NT2/D1 (cell line): ENCODE data around the gene ROBO3.

Experiments
- DNase-seq: peaks from one replicate; pipeline ENCODE4 v3.0.0-alpha.2; 2011; ENCODE audit warnings: low read depth, low spot score
- H3K27me3 ChIP-seq: 2 replicates; pipeline ENCODE4 v1.6.0; 2011; ENCODE audit warnings: mild to moderate bottlenecking; ENCODE audit not compliant: insufficient read length, insufficient read depth
- H3K36me3 ChIP-seq: 2 replicates; pipeline ENCODE4 v1.6.1; 2011; ENCODE audit warnings: mild to moderate bottlenecking, low read length, mixed read lengths; ENCODE audit not compliant: insufficient read depth, insufficient read length
- H3K4me1 ChIP-seq: 2 replicates; pipeline ENCODE4 v1.5.1; 2011; ENCODE audit not compliant: insufficient read depth, insufficient read length
- H3K4me3 ChIP-seq: 2 replicates; pipeline ENCODE4 v1.5.1; 2011; ENCODE audit warnings: low read depth; ENCODE audit not compliant: insufficient read length
- H3K9ac ChIP-seq: 2 replicates; pipeline ENCODE4 v1.6.0; 2011; ENCODE audit warnings: low read depth; ENCODE audit not compliant: insufficient read length
- H3K9me3 ChIP-seq: 2 replicates; pipeline ENCODE4 v1.5.1; 2011; ENCODE audit warnings: mild to moderate bottlenecking, low read length; ENCODE audit not compliant: insufficient read depth
- SUZ12 ChIP-seq: IDR thresholded peaks from 2 replicates; pipeline ENCODE4 v1.6.1; 2011; ENCODE audit not compliant: insufficient read length, insufficient read depth; ENCODE audit errors: extremely low read depth
- YY1 ChIP-seq: IDR thresholded peaks from 2 replicates; pipeline ENCODE4 v1.6.1; 2011; ENCODE audit not compliant: insufficient read length, insufficient read depth
- ZNF274 ChIP-seq: IDR thresholded peaks from 2 replicates; pipeline ENCODE4 v1.6.1; 2011; ENCODE audit warnings: mild to moderate bottlenecking, low read depth, low read length

The ROBO3 gene

GRCh38 chr11:124890683-124891372 lies 25.6 kb downstream of the ROBO3 start:
- H3K27me3 ChIP-seq: peaks cover 3% of the 10 kb centered on the region
- DNase-seq: no peak
- H3K4me3 ChIP-seq: no peak overlapping the region
- H3K9ac ChIP-seq: no peak overlapping the region
- no peaks in the 10 kb centered on the region for H3K36me3 ChIP-seq
- TF ChIP-seq SUZ12: no peak
- TF ChIP-seq ZNF274: no peak
- no peak for TF ChIP-seq YY1
- H3K4me1 ChIP-seq: peaks cover 3% of the 10 kb centered on the region
- H3K9me3 ChIP-seq: no peaks in the 10 kb centered on the region

DNA sequence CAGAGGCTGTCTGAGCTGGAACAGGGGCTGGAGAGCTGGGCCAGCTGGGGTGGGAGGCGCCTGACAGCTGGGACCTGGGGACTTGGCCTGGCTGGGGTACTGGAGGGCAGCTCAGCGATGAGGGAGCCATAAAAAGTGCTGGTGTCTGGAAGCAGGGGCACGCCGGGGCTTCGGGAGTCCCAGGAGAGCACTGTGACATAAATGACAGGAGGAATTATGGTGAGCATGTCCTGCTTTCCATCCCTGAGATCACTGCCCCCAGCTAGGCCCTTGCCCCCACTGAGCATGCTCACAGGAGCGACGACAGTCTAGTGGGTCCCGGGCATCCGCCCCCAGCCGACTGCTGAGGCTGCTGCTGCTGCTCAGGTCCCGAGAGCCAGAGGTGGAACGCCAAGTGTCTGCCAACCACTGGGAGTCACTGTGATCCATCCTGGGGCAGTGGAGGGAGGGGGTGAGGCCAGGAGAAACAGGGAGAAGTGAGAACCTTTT lies 26.2 kb downstream of the ROBO3 start:
- Histone ChIP-seq H3K4me1 (peaks cover 3% of the 10 kb centered on the region), H3K27me3 (peaks cover 3% of the 10 kb centered on the region), H3K9ac (no peak overlapping the region), H3K4me3 (no peak overlapping the region), H3K36me3 (no peaks in the 10 kb centered on the region), H3K9me3 (no peaks in the 10 kb centered on the region)
- no peak for DNase-seq
- TF ChIP-seq ZNF274: no peak
- no peak for TF ChIP-seq YY1

GRCh38 chr11:124892146-124892545 lies 26.9 kb downstream of the ROBO3 start:
- Histone ChIP-seq H3K27me3 (peaks cover 3% of the 10 kb centered on the region), H3K4me3 (no peak overlapping the region), H3K9me3 (no peaks in the 10 kb centered on the region), H3K4me1 (peaks cover 3% of the 10 kb centered on the region), H3K36me3 (no peaks in the 10 kb centered on the region), H3K9ac (no peak overlapping the region)
- TF ChIP-seq ZNF274: no peak
- TF ChIP-seq YY1: no peak
- TF ChIP-seq SUZ12: no peak
- no peak for DNase-seq

DNA sequence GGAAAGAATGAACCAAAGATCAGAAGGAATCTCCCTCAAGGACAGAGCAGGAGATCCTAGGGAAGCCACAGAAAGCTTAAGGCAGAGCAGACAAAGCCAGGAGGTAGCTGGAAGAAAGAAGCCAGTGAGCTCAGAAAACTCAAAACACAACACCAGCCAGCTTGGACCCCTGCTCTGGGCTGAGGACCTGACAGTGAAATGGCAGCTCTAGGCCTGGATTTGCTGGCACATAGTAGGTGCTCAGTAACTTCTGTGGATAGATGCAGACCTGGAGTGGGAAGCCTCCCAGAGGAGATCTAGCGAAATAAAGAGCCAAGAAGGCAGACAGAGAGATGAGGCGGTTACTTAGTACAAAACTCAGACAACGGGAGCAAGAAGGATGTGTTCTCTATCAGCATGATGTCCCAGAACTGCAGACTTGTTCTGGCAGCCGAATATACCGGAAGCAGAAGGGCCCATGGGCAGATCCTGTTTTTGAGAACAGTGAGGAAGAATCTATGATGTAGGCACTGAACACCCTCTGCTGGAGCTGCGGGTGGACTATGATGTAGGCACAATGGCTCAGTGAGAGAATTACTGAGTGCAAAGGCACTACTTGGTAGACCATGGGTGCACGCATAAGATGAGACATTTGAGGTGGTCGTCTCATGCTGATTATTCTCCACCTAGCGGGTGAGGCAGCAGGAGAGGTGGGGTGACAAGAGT lies 27.7 kb downstream of the ROBO3 start:
- peaks cover 3% of the 10 kb centered on the region for H3K27me3 ChIP-seq
- no peak overlapping the region for H3K9ac ChIP-seq
- no peak for DNase-seq
- H3K4me1 ChIP-seq: peaks cover 7% of the 10 kb centered on the region
- TF ChIP-seq SUZ12 (no peak), ZNF274 (no peak), YY1 (no peak)
- no peaks in the 10 kb centered on the region for H3K36me3 ChIP-seq
- no peaks in the 10 kb centered on the region for H3K9me3 ChIP-seq
- no peak overlapping the region for H3K4me3 ChIP-seq

GRCh38 chr11:124893781-124894401 lies 28.7 kb downstream of the ROBO3 start:
- no peaks in the 10 kb centered on the region for H3K9me3 ChIP-seq
- DNase-seq: no peak
- H3K9ac ChIP-seq: no peak overlapping the region
- H3K4me3 ChIP-seq: no peak overlapping the region
- no peak for TF ChIP-seq SUZ12
- TF ChIP-seq YY1: no peak
- no peak for TF ChIP-seq ZNF274
- H3K4me1 ChIP-seq: peaks cover 7% of the 10 kb centered on the region
- no peaks in the 10 kb centered on the region for H3K36me3 ChIP-seq
- no peaks in the 10 kb centered on the region for H3K27me3 ChIP-seq

GRCh38 chr11:124894606-124895430 lies 29.6 kb downstream of the ROBO3 start:
- TF ChIP-seq ZNF274: no peak
- H3K36me3 ChIP-seq: no peaks in the 10 kb centered on the region
- H3K4me1 ChIP-seq: peaks cover 7% of the 10 kb centered on the region
- no peak overlapping the region for H3K9ac ChIP-seq
- no peaks in the 10 kb centered on the region for H3K27me3 ChIP-seq
- DNase-seq: no peak
- no peaks in the 10 kb centered on the region for H3K9me3 ChIP-seq
- no peak overlapping the region for H3K4me3 ChIP-seq

DNA sequence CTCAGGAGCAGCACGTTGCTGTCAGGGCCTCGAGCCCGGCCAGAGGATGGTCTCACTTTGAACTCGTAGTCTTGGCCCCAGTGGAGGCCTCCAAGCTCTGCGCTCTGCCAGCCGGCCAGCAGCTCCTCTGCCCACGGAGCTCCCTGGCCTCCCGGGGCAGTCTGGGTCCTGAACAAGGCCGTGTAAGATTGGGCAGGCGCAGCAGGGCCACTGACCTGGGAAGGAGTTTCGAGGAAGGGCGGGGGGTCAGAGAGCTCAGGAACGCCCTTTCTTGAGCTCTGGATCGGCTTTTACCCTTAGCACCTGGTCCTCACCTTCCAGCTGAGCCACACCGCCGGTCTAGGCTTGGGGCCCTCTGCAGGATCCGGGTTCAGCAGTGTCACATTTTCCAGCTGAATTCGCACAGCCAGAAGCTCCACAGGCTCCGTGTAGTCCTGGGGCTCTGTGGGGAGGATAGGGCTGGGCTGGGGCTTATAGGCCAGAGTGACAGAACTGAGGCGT lies 30.3 kb downstream of the ROBO3 start:
- H3K4me1 ChIP-seq: peaks cover 10% of the 10 kb centered on the region
- H3K9me3 ChIP-seq: no peaks in the 10 kb centered on the region
- no peaks in the 10 kb centered on the region for H3K36me3 ChIP-seq
- TF ChIP-seq SUZ12 (no peak), YY1 (no peak), ZNF274 (no peak)
- no peak for DNase-seq
- H3K27me3 ChIP-seq: no peaks in the 10 kb centered on the region
- no peak overlapping the region for H3K9ac ChIP-seq
- no peak overlapping the region for H3K4me3 ChIP-seq
